CD4-positive, alpha-beta memory T cell (primary cell): ENCODE results near the gene RPRD1A. TPM values are rescaled to one million over a fixed set of nuclear protein-coding genes. Genes with fewer than 3 reads are reported as not detected.
"Not testable (repeated sequence)": the region's sequence is repeated elsewhere in the genome, so short reads cannot be mapped to it uniquely, and the experiment has no call there.

Experiments used
- CTCF ChIA-PET: fragments of 350-600 bp; sonication (Branson Sonifier 250); formaldehyde crosslinking; loops from one replicate; lab custom pipeline; 2021; ENCODE audit warnings: inconsistent platforms; ENCODE audit not compliant: partially characterized antibody; lab: Charles Lee
- POLR2A ChIA-PET: fragments of 350-600 bp; sonication (Branson Sonifier 250); formaldehyde crosslinking; loops from one replicate; lab custom pipeline; 2021; ENCODE audit not compliant: partially characterized antibody; lab: Charles Lee
- DNase-seq, 5 donors: peaks; one replicate each; pipeline versions ENCODE4 v3.0.0 to v3.0.0-alpha.2; 2020 to 2022; ENCODE audit warnings: mixed read lengths in 1 of 5
- H3K27ac ChIP-seq: one replicate; pipeline ENCODE4 v1.7.0; 2013; ENCODE audit warnings: low read depth, low read length
- H3K27me3 ChIP-seq: 2 replicates; pipeline ENCODE4 v1.7.0; 2013; ENCODE audit warnings: mild to moderate bottlenecking, low read length, moderate library complexity; ENCODE audit not compliant: insufficient read depth
- H3K36me3 ChIP-seq: 2 replicates; pipeline ENCODE4 v1.7.0; 2013; ENCODE audit warnings: mild to moderate bottlenecking, low read length, moderate library complexity; ENCODE audit not compliant: insufficient read depth
- H3K4me1 ChIP-seq: 2 replicates; pipeline ENCODE4 v1.7.0; 2013; ENCODE audit warnings: mild to moderate bottlenecking, low read length, moderate library complexity; ENCODE audit not compliant: insufficient read depth
- H3K4me3 ChIP-seq, 2 donors: one replicate each; pipeline ENCODE4 v1.7.0; 2013; ENCODE audit warnings: low read length in 2 of 2, mild to moderate bottlenecking in 1 of 2
- H3K9me3 ChIP-seq, 2 donors: one replicate each; pipeline ENCODE4 v1.7.0; 2013; ENCODE audit warnings: low read length in 2 of 2, control low read depth in 1 of 2; ENCODE audit not compliant: control insufficient read depth in 1 of 2
- H3K27ac Mint-ChIP-seq, 7 donors: one replicate each; pipeline ENCODE4 v1.8.0; 2020 to 2021; ENCODE audit warnings: mixed read lengths in 7 of 7, mild to moderate bottlenecking in 6 of 7, inconsistent platforms in 3 of 7, moderate library complexity in 3 of 7
- H3K27me3 Mint-ChIP-seq, 2 donors: one replicate each; pipeline ENCODE4 v1.8.0; 2020 to 2021; ENCODE audit warnings: mixed read lengths in 2 of 2
- H3K36me3 Mint-ChIP-seq, 2 donors: one replicate each; pipeline ENCODE4 v1.8.0; 2020 to 2021; ENCODE audit warnings: mixed read lengths in 2 of 2, inconsistent platforms in 1 of 2, mild to moderate bottlenecking in 1 of 2
- H3K4me1 Mint-ChIP-seq, 4 donors: one replicate each; pipeline ENCODE4 v1.8.0; 2020 to 2021; ENCODE audit warnings: mixed read lengths in 4 of 4, mild to moderate bottlenecking in 1 of 4
- H3K4me3 Mint-ChIP-seq, 8 donors: one replicate each; pipeline ENCODE4 v1.8.0; 2020 to 2021; ENCODE audit warnings: mixed read lengths in 8 of 8, mild to moderate bottlenecking in 7 of 8, moderate library complexity in 6 of 8, inconsistent platforms in 3 of 8
- H3K9me3 Mint-ChIP-seq, 8 donors: one replicate each; pipeline ENCODE4 v1.8.0; 2020 to 2021; ENCODE audit warnings: mixed read lengths in 8 of 8, mild to moderate bottlenecking in 5 of 8, inconsistent platforms in 3 of 8, moderate library complexity in 1 of 8
- intact Hi-C: fragments of 100-400 bp; cut with micrococcal nuclease; formaldehyde crosslinking; loops from one replicate; pipeline ENCODE4 v1.15.1; 2023
- polyA plus RNA-seq, 2 donors: library from polyadenylated mRNA; unstranded; fragments of 300-500 nt; fragmentation: Illumina TruSeq; gene quantifications; one replicate each; pipeline ENCODE4 v1.2.3, GENCODE V29; 2021
- total RNA-seq, 2 experiments: library from RNA; stranded (reverse); gene quantifications; one replicate each; pipeline ENCODE4 v1.2.3, GENCODE V29; 2021

RPRD1A gene
- total and polyA plus RNA-seq, 4 experiments from 2014 or later, result 6.1 to 42.3 (median 26.5) TPM

DNA sequence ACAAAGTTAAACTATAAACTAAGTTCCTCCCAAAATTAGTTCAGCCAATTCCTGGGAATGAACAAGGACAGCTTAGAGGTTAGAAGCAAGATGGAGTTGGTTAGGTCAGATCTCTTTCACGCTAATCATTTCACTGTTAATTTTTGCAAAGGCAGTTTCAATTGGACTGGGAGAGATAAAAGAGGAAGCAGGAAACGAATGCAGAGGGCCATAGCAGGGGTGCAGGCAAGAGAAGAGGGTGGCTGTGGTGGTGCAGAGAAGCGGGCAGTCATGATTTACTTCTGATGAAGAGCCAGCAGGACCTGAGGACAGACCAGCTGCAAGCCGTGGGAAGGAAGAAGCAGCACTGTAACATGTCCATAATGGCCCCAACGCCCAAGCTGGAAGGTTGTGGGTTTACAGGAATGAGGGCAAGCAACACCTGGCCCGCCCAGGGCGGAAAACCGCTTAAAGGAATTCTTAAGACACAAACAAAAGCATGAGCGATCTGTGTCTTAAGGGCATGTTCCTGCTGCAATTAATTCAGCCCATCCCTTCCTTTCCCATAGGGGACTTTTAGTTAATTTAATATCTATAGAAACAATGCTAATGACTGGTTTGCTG lies 99.0 kb downstream of the RPRD1A start:
- Histone ChIP-seq H3K27ac (no peak overlapping the region), H3K4me3 (no peak overlapping the region), H3K27me3 (no peaks in the 10 kb centered on the region), H3K36me3 (no peaks in the 10 kb centered on the region), H3K9me3 (no peaks in the 10 kb centered on the region), H3K4me1 (peaks cover 36% of the 10 kb centered on the region)
- H3K27ac Mint-ChIP-seq, result peak overlapping the region in 6 of 7 donors; percentile 5 to 85 (median 79)
- DNase-seq, result no peak
- peaks cover 0 to 1% (median 0%) of the 10 kb centered on the region in 8 donors for H3K9me3 Mint-ChIP-seq
- peaks cover 0 to 13% of the 10 kb centered on the region in 2 donors for H3K36me3 Mint-ChIP-seq
- no peaks in the 10 kb centered on the region for H3K27me3 Mint-ChIP-seq
- peak overlapping the region; percentile 1 to 80 (median 32) for H3K4me3 Mint-ChIP-seq
- intact Hi-C loops, result no loop called here
- ChIA-PET POLR2A (no interaction called here), CTCF (interaction anchor here (1.4 to 1.9 kb wide), 2 partner anchors 16 to 18 kb away, joined by 3 to 8 read pairs; no protein-coding TSS in a partner anchor)
- H3K4me1 Mint-ChIP-seq, result peaks cover 25 to 53% (median 36%) of the 10 kb centered on the region in 4 donors

GRCh38 chr18:35967866-35968265 lies 99.5 kb downstream of the RPRD1A start:
- H3K27me3 Mint-ChIP-seq, H3K27me3 ChIP-seq, H3K27ac ChIP-seq, H3K36me3 ChIP-seq, POLR2A ChIA-PET, intact Hi-C loops, DNase-seq, H3K9me3 ChIP-seq, H3K4me3 ChIP-seq, H3K9me3 Mint-ChIP-seq: not testable (repeated sequence)
- Mint-ChIP-seq H3K27ac (peak overlapping the region in 4 of 7 donors; percentile 5 to 85 (median 65)), H3K36me3 (peaks cover 0 to 10% of the 10 kb centered on the region in 2 donors), H3K4me1 (peaks cover 21 to 48% (median 32%) of the 10 kb centered on the region in 4 donors), H3K4me3 (peak overlapping the region in 5 of 8 donors; percentile 1 to 80 (median 26))
- peaks cover 32% of the 10 kb centered on the region for H3K4me1 ChIP-seq
- CTCF ChIA-PET, result interaction anchor here (1.4 to 1.9 kb wide), 2 partner anchors 16 to 17 kb away, joined by 3 to 8 read pairs; no protein-coding TSS in a partner anchor

DNA sequence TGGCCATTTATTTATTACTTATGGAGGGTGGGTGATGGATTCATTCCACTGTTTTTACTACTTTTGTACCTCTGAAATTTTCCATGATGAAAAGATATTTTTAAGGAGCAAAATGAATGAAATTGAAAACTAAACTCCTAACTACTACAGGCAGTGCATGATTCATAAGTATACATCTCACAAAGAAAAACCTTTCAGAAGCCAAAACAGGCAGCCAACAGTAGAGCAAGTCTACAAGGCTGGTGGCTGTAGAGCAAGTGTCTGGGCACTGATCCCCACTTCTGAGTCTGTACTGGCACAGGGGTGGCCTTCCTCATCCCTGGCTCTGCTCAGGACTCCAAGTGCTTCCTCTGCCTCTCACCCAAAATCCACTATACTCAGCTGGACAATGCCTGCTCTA lies 103.0 kb downstream of the RPRD1A start:
- Histone ChIP-seq H3K9me3 (no peaks in the 10 kb centered on the region), H3K4me1 (peaks cover 12% of the 10 kb centered on the region), H3K27me3 (no peaks in the 10 kb centered on the region), H3K27ac (no peak overlapping the region), H3K4me3 (no peak overlapping the region), H3K36me3 (no peaks in the 10 kb centered on the region)
- ChIA-PET POLR2A (no interaction called here), CTCF (no interaction called here)
- Mint-ChIP-seq H3K4me1 (peaks cover 7 to 23% (median 14%) of the 10 kb centered on the region in 4 donors), H3K4me3 (no peak overlapping the region), H3K27ac (no peak overlapping the region), H3K27me3 (peaks cover 1 to 2% of the 10 kb centered on the region in 2 donors), H3K36me3 (peaks cover 0 to 6% of the 10 kb centered on the region in 2 donors), H3K9me3 (peaks cover 0 to 6% (median 2%) of the 10 kb centered on the region in 8 donors)
- no peak for DNase-seq
- intact Hi-C loops, result no loop called here

- POLR2A ChIA-PET, result no interaction called here
- no peak overlapping the region for H3K27ac Mint-ChIP-seq
- CTCF ChIA-PET, result no interaction called here
- Histone ChIP-seq H3K27ac (no peak overlapping the region), H3K27me3 (no peaks in the 10 kb centered on the region), H3K4me3 (no peak overlapping the region), H3K36me3 (no peaks in the 10 kb centered on the region), H3K9me3 (no peaks in the 10 kb centered on the region), H3K4me1 (no peaks in the 10 kb centered on the region)
- DNase-seq, result no peak
- intact Hi-C loops, result no loop called here
- peaks cover 0 to 12% (median 4%) of the 10 kb centered on the region in 8 donors for H3K9me3 Mint-ChIP-seq
- peaks cover under 1 to 10% (median 1%) of the 10 kb centered on the region in 4 donors for H3K4me1 Mint-ChIP-seq
- H3K4me3 Mint-ChIP-seq, result no peak overlapping the region
- peaks cover 0 to 10% of the 10 kb centered on the region in 2 donors for H3K36me3 Mint-ChIP-seq
- H3K27me3 Mint-ChIP-seq, result peaks cover 5 to 6% of the 10 kb centered on the region in 2 donors
These were observed 105.0 kb downstream of the RPRD1A start for GRCh38 chr18:35962320-35962719.

GRCh38 chr18:35956226-35956625 lies 111.1 kb downstream of the RPRD1A start:
- no peaks in the 10 kb centered on the region for H3K36me3 ChIP-seq
- no peak overlapping the region for H3K4me3 ChIP-seq
- POLR2A ChIA-PET, result no interaction called here
- Mint-ChIP-seq H3K9me3 (peaks cover 0 to 12% (median 4%) of the 10 kb centered on the region in 8 donors), H3K36me3 (peaks cover 0 to 6% of the 10 kb centered on the region in 2 donors), H3K4me1 (no peaks in the 10 kb centered on the region), H3K27ac (no peak overlapping the region), H3K27me3 (peaks cover 11 to 16% of the 10 kb centered on the region in 2 donors), H3K4me3 (no peak overlapping the region)
- H3K27me3 ChIP-seq, result no peaks in the 10 kb centered on the region
- DNase-seq, result no peak
- intact Hi-C loops, result no loop called here
- CTCF ChIA-PET, result no interaction called here
- H3K4me1 ChIP-seq, result no peaks in the 10 kb centered on the region
- no peaks in the 10 kb centered on the region for H3K9me3 ChIP-seq
- H3K27ac ChIP-seq, result no peak overlapping the region

DNA sequence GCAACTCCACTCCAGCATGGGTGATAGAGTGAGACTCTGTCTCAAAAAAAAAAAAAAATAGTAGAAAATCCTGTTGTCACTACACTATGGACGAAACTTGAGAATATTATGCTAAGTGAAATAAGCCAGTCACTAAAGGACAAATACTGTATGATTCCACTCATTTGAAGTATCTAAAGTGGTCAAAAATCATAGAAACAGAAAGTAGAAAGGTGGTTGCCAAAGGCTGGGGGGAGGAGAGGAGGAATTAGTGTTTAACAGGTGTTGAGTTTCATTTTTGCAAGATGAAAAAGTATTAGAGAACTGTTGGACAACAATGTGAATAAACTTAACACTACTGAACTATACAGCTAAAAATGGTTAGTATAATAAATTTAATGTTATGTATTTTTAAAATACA lies 113.7 kb downstream of the RPRD1A start:
- no peaks in the 10 kb centered on the region for H3K36me3 ChIP-seq
- no peak for DNase-seq
- H3K27me3 Mint-ChIP-seq, result peaks cover 17 to 18% of the 10 kb centered on the region in 2 donors
- H3K4me1 ChIP-seq, result peaks cover 7% of the 10 kb centered on the region
- no peak overlapping the region for H3K4me3 Mint-ChIP-seq
- POLR2A ChIA-PET, result no interaction called here
- no peaks in the 10 kb centered on the region for H3K9me3 ChIP-seq
- H3K27ac ChIP-seq, result no peak overlapping the region
- H3K36me3 Mint-ChIP-seq, result no peaks in the 10 kb centered on the region
- intact Hi-C loops, result no loop called here
- peaks cover 0 to 4% (median 3%) of the 10 kb centered on the region in 4 donors for H3K4me1 Mint-ChIP-seq
- H3K9me3 Mint-ChIP-seq, result no peaks in the 10 kb centered on the region
- H3K27ac Mint-ChIP-seq, result no peak overlapping the region
- H3K4me3 ChIP-seq, result no peak overlapping the region
- no peaks in the 10 kb centered on the region for H3K27me3 ChIP-seq
- CTCF ChIA-PET, result no interaction called here

DNA sequence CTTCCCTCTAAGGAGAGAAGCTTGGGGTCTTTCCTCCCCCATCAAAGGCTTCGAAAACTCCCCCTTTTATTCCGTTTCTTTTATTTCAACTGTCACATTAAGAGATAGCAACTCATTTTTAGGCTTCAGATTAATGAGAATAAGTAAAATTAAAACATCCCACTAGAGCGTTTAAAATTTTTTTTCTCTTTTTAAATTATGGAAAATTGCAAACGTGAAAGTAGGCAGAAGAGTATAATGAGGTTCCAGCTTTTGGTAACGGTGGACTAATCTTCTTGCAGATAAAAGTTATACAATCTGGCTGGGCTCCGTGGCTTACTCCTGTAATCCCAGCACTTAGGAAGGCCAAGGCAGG lies 116.8 kb downstream of the RPRD1A start:
- Histone ChIP-seq H3K27ac (no peak overlapping the region), H3K4me1 (peaks cover 7% of the 10 kb centered on the region), H3K36me3 (no peaks in the 10 kb centered on the region), H3K4me3 (peak overlapping the region in 1 of 2 donors; percentile 36), H3K9me3 (no peaks in the 10 kb centered on the region), H3K27me3 (no peaks in the 10 kb centered on the region)
- peak overlapping the region; percentile 83 to 91 (median 88) for H3K4me3 Mint-ChIP-seq
- H3K27ac Mint-ChIP-seq, result no peak overlapping the region
- H3K4me1 Mint-ChIP-seq, result peaks cover 0 to 4% (median 3%) of the 10 kb centered on the region in 4 donors
- intact Hi-C loops, result loop anchor here (1.0 kb wide), 3 partner anchors 22 to 542 kb away; partner anchors contain the start of gene RMP24
- H3K9me3 Mint-ChIP-seq, result no peaks in the 10 kb centered on the region
- H3K36me3 Mint-ChIP-seq, result no peaks in the 10 kb centered on the region
- CTCF ChIA-PET, result interaction anchor here (0.9 to 3.6 kb wide), 11 partner anchors 9 to 564 kb away, joined by 3 to 22 read pairs (median 5); partner anchors contain the start of gene RMP24
- POLR2A ChIA-PET, result interaction anchor here (0.9 to 1.6 kb wide), 2 partner anchors 20 to 22 kb away, joined by 3 read pairs; no protein-coding TSS in a partner anchor
- peaks cover 9 to 16% of the 10 kb centered on the region in 2 donors for H3K27me3 Mint-ChIP-seq
- DNase-seq, result no peak
